G401 (cell line): ENCODE results near the gene UGT3A2. TPM values are rescaled to one million over a fixed set of nuclear protein-coding genes. Genes with fewer than 3 reads are reported as not detected.
"Not testable (repeated sequence)": the region's sequence is repeated elsewhere in the genome, so short reads cannot be mapped to it uniquely, and the experiment has no call there.

ENCODE experiments used
- DNase-seq: peaks from one replicate; pipeline ENCODE4 v3.0.0-alpha.2; 2015; ENCODE audit warnings: low spot score
- in situ Hi-C: cut with HindIII; loops from 2 replicates; pipeline ENCODE4 v1.10.0; 2016; ENCODE audit warnings: low sequenced_read_pairs, mixed read lengths
- total RNA-seq: library from RNA; depleted of rRNA; stranded (reverse); fragments of >200 nt; shearing (Covaris generic); gene quantifications from 2 replicates; pipeline ENCODE4 v1.2.3, GENCODE V29; 2014

The UGT3A2 gene
- total RNA-seq, 1 experiment from 2014 or later, result not detected

DNA sequence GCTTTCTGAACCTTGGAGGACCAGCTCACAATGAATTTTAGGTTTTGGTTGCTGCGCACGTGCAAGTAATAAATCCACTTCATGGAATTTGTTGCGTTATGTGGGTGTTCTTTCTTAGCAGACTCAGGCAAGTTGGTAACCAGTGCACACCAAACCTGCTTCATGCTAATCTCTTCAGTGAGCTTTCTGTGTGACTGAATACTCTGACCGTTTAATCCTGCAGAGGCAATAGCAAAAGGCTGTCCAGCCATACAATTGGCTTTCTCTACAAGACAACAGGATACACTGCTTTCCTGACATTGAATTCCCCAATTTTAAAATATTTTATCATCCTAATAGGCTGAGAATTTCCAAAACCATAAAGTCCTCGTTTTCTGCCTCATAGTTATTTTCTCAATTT, 10.3 kb downstream of the UGT3A2 start:
- in situ Hi-C loops, result no loop called here
- DNase-seq, result no peak

DNA sequence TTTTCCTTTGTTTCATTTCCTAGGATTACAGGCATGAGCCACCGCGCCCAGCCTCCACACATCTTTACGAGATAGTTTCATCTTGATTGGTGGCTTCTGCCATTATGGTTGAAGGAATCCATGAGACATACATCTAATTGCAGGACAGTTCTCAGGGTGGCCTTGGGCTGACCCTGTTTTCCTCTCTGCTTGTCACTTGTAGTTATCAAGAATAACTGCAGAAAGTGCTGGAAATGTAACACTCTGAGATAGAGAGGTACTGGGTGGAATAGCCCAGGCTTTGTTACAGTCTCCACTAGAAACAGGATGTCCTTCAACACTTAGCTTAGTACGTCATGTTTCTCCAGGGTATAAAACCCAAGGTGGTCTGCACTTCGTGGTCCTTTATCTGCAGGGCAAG, 10.7 kb downstream of the UGT3A2 start:
- no peak for DNase-seq
- in situ Hi-C loops, result no loop called here

GRCh38 chr5:36054647-36055046, 12.0 kb downstream of the UGT3A2 start:
- DNase-seq, result no peak
- in situ Hi-C loops, result no loop called here

GRCh38 chr5:36052538-36052937, 14.1 kb downstream of the UGT3A2 start:
- DNase-seq, result no peak
- in situ Hi-C loops, result no loop called here

DNA sequence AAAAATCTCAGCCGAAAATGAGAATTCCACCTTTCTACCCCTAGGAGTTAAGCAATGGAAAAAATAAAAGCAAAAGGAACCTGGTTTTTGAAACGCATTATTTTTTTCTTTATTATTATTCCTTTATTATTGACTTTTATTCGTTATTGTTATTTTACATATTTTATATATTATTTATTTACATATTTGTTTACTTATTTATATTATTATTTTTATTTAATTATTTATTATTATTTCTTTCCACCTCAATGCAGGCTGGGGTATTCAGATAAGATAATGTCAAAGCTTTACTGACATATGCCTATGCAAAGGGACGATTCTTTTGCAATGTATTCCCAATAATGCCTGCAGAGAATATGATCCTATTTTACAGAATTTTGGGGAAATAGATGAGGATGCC, 16.7 kb downstream of the UGT3A2 start:
- in situ Hi-C loops, result no loop called here
- DNase-seq, result no peak

DNA sequence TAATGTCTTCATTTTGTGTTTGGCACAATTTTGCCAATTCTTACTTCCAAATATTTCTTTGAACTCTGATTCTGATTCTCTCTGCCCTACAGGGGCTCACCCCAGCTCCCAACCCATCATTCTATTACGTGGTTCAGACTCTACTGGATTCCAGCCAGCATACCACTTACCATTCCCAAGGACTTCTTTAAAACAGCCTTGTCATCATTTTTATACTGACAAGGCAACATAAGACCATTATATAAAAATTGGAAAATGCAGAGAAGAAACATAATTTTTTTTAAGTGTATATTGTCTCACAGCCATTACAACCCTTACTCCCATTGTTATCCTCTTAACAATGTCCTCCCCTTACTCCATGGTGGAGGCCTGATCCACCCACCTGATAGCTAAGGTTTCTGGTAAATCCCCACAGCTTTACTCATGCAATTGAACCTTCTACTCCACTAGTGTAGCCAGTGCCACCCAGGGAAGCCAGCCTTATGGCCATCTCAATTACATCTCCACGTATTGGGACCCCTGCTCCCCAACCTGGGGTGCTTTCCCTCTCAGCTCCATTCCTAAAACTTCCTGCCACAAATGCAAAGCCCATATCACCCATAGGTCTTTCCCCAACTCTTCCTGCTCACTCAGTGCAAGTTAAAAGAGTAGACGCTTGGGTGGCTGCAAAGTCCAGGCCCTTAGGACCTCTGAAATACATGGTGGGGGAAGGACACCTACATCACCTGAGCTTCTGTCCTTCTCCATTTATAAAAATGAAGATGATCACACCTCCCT, 19.1 kb downstream of the UGT3A2 start:
- DNase-seq, result no peak
- in situ Hi-C loops, result no loop called here

DNA sequence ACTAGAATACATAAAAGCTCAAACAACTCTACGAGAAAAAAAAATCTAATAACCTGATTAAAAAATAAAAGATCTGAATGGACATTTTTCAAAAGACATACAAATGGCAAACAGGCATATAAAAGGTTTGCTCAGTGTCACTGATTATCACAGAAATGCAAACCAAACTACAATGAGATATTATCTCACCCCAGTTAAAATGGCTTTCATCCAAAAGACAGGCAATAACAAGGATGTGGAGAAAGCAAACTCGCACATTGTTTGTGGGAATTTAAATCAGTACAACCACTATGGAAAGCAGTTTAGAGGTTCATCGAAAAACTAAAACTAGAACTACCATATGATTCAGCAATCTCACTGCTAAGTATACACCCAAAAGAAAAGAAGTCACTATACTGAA, 20.8 kb downstream of the UGT3A2 start:
- DNase-seq, result no peak
- in situ Hi-C loops, result no loop called here

DNA sequence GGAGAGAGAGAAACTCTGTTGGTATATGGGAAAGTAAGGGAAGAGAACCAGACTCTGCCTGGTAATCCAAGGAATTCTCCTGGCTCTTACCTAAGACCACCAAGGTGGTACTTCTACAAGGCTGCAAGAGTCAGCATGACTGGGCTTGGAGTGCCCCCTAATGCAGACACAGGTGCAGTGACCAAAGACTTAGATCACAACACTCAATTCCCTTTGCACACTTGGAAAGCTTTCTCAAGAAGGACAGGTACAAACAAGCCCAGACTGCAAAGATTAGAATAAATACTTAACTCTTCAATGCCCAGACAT, 25.2 kb downstream of the UGT3A2 start:
- in situ Hi-C loops, result no loop called here
- no peak for DNase-seq

DNA sequence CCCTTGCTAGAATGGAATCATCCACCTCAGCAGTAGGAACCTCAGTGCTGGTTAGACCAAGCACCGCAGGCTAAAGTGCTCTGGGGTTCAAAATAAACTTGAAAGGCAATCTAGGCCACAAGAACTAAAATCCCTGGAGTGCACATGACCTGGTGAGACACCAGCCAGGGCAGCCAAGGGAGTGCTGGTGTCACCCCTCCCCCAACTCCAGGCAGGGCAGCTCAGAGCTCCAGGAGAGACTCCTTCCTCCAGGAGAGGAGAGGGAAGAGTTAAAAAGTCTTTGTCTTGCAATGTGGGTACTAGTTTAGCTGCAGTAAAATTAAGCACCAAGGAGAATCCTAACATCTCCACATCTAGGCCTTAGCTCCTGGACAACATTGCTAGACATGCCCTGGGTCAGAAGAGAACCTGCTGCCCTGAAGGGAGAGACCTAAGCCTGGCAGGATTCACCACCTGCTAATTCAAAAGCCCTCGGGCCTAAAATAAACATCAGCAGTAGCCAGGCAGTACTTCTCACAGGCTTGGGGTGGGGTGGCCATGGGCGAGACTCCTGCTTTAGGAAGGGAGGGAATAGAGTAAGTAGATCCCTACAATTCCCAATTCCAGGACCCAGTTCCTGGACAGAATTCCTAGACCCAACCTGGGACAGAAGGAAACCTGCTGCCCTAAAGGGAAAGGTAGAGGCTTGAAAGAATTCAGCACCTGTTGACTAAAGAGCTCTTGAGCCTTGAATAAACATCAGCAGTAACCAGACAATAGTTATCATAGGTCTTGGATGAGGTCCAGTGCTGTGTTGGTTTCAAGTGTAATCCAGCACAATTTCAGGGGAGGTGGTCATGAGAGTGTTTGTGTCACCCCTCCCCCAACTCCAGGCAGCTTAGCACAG, 25.8 kb downstream of the UGT3A2 start:
- no peak for DNase-seq
- in situ Hi-C loops, result no loop called here

GRCh38 chr5:36035696-36036095, 31.0 kb downstream of the UGT3A2 start:
- DNase-seq, result no peak
- in situ Hi-C loops, result no loop called here

GRCh38 chr5:36034536-36035134, 32.0 kb downstream of the UGT3A2 start:
- in situ Hi-C loops, DNase-seq: not testable (repeated sequence)

DNA sequence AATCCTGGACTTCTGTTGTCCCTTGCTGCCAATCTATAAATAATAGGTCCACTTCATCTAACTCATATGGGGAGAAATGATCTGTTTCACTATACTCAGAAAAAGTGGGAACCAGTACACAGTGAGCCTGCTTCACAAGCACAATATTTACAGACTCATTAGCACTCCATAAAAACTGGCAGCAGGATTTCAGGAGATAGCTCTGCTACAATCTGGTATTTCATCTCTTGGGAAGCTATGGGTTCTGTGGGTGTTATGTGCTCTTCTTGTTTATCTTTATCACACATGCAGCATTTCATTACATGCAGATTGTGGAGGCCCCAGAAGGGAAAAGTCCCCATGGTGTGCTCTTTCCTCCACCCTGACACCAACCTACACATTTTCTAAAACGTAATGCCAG, 33.2 kb downstream of the UGT3A2 start:
- in situ Hi-C loops, result no loop called here
- DNase-seq, result no peak

- in situ Hi-C loops, result no loop called here
- DNase-seq, result no peak
These were observed 33.6 kb downstream of the UGT3A2 start for GRCh38 chr5:36033047-36033446.

GRCh38 chr5:36031223-36031622, 35.5 kb downstream of the UGT3A2 start:
- DNase-seq, result no peak
- in situ Hi-C loops, result no loop called here

- in situ Hi-C loops, result no loop called here
- no peak for DNase-seq
These were observed 36.8 kb downstream of the UGT3A2 start for GRCh38 chr5:36029914-36030313.

DNA sequence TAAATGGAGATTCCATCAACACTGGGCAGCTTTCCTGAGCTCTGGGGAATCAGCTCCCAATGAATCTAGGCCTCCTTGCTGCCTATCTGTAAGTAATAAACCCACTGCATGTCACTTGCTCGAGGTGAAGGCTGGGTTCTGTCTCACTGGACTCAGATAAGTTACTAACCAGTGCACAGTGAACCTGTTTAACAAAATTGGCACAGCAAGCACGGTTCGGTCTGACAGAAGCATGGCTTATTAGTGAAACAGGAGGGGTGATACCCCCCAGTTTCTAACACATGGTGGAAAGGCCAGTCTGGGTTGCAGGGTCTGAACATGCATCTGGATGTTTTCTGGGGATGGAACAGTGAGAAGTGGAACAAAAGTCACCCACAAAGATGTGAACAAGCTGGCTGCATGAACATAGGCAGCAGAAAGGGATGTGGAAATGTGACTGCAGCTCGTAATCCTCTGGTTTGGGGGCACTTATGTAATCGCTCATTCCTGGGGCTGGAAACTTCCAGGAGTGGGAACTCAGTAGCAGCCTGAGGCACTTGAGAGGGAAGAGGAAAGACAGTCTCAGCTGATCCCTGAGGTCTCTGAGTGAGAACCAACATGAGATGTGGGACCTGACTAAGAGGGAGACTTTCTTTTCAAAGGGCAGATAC, 37.7 kb downstream of the UGT3A2 start:
- in situ Hi-C loops, result no loop called here
- no peak for DNase-seq

- DNase-seq, result no peak
- in situ Hi-C loops, result no loop called here
These were observed 39.0 kb downstream of the UGT3A2 start for GRCh38 chr5:36027711-36028110.

DNA sequence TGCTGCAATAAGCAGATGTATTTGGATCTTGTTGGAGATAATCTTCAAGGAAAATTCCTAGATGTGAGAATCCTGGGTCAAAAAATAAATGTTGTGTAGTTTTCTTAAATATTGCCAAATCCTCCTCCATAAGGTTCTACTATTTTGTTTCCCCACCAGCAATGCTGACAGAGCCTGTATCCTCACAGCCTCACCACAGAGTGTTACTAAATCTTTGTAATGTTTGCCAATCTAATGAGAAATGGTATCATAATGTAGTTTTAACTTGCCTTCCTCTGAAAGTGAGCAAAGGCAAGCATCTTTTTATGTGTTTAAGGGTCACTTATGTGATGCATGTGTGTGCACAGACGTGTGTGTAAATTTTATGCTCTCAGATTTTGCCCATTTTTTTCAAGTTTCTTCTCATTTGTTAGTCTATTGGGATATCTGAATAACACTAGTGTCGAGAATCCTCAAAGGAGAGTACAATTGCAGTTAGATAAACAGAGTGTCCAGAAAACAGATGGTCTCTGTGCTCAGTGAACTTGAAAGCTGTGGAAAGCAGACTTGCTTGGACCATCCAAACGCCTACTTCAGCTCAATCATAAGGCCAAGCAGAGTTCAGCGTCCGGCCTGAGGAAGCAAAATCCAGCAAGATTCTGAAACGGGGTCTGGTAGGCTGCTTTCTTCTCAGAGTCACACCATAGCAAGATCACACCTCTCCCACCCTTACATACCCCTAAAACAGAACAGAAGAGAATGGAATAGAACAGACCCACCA, 39.8 kb downstream of the UGT3A2 start:
- DNase-seq, result no peak

DNA sequence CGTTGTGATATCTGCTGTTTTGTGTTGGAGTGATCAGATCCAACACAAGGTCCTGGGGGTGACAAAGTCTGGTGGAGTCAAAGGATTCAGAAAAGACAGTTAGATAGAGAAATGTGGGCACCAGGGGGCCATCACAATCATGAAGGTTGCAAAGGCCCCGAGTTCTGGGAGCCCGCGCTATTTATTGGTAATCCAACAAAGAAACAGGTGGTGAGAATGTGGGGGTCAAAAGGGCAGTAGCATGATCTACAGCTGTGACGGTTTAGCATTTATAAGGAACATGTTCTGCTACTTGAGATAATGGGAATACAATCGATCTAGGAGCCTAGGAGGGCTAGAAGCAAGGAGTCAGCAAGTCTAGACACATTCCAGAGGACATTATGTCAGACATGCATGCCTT, 44.4 kb downstream of the UGT3A2 start:
- DNase-seq, in situ Hi-C loops: not testable (repeated sequence)

More for the DNA sequence above, 39.8 kb downstream of the UGT3A2 start:
- in situ Hi-C loops, result no loop called here
